Fibroblast of the aortic adventitia (primary cell): ENCODE results near the gene HEBP1. TPM values are rescaled to one million over a fixed set of nuclear protein-coding genes. Genes with fewer than 3 reads are reported as not detected.
A peak's percentile ranks its signal among the peaks of the same experiment; 100 is the strongest.

Source experiments
- DNase-seq: peaks from one replicate; pipeline ENCODE4 v3.0.0-alpha.2; 2010; ENCODE audit warnings: low read depth
- H3K4me3 ChIP-seq: 2 replicates; pipeline ENCODE4 v1.5.1; 2011; ENCODE audit warnings: low read depth, mild to moderate bottlenecking, control low read depth, low read length, moderate library complexity
- total RNA-seq: library from RNA; depleted of rRNA; stranded (reverse); fragments of >200 nt; gene quantifications from 2 replicates; pipeline ENCODE4 v1.2.3, GENCODE V29; 2012; ENCODE audit warnings: low replicate concordance
- TF ChIP-seq, protein P1 (sequence below): IDR thresholded peaks from 2 replicates; pipeline ENCODE4 v1.5.1; 2011; ENCODE audit warnings: mild to moderate bottlenecking, low read length, control low read depth, inconsistent platforms; ENCODE audit not compliant: insufficient read depth

Gene HEBP1
- total RNA-seq, 1 donor, result 14.4 TPM

DNA sequence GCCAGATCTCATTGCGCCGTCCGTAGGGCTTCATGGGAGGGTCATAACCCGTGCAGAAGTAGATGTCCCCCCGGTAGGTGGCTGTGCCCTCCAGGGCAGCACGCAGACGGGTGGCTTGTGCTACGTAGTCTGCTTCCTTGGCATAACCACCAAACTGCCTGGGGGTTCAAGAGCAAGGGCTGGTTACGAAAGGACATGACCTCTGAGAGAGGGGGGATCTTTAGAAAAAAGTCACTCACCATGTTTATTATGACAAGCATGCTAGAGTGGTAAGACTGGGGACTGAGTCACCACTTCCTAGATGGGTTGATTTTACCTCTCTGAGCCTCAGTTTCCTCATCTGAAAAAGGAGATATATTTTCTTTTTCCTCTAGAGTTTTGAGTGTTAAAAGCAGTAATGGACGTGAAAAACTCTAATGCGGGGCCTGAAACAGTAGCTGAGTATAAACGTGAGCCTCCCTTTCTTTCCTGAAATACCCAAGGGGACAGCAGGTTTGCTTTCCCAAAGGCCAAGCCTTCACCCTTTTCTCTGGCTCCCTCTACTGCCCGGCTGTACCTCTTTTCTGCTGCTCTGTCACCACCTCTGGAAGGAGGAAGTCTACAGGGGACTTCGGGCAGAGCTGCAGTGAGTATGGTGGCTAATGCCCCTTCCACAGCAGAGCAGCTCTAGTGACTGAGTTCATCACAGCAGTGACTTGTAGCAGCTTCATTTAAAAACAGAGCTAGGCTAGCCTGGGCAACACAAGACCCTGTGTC is 24.6 kb downstream of the HEBP1 start:
- peak; percentile 65 for DNase-seq
- H3K4me3 ChIP-seq, result no peak overlapping the region
- TF ChIP-seq, protein P1, sequence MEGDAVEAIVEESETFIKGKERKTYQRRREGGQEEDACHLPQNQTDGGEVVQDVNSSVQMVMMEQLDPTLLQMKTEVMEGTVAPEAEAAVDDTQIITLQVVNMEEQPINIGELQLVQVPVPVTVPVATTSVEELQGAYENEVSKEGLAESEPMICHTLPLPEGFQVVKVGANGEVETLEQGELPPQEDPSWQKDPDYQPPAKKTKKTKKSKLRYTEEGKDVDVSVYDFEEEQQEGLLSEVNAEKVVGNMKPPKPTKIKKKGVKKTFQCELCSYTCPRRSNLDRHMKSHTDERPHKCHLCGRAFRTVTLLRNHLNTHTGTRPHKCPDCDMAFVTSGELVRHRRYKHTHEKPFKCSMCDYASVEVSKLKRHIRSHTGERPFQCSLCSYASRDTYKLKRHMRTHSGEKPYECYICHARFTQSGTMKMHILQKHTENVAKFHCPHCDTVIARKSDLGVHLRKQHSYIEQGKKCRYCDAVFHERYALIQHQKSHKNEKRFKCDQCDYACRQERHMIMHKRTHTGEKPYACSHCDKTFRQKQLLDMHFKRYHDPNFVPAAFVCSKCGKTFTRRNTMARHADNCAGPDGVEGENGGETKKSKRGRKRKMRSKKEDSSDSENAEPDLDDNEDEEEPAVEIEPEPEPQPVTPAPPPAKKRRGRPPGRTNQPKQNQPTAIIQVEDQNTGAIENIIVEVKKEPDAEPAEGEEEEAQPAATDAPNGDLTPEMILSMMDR, result peak; percentile 69

DNA sequence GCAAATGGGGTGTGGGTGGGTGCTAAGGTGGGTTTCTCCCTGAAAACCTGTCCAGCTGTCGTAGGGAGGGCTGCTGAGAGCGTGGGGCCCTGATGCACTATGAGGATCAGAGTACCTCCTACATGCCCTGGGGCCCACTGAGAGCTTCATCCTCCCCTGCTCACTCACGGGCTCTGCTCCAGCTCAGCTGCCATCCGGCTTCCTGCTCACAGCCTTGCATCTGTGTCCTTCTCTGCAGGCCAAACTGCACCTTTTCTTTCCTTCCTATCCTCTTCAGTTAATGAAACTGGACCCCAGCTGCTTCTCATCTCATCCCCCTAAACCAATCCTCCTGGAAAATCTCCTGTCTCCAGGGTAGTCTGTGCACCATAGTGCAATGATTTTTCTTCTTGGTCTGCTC is 25.9 kb downstream of the HEBP1 start:
- no peak for DNase-seq
- TF ChIP-seq, protein P1, result no peak
- H3K4me3 ChIP-seq, result no peak overlapping the region

DNA sequence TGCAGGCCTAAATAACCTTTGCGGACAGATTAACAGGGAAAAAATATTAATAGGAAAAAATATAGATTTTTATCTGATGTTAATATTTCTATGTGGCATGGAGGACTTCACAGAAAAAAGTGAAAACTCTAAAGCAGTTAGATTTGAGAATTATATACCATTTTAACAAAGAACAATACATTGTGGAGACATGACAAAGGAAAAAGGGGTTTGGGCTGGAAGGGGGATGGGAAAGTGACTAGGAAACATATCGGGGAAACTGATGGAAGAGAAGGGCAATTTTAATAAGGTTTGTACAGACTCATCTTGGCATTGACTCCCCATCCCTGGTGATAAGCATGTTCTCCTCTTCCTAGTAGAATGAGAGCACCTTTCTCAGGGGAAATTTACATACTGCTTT is 27.0 kb downstream of the HEBP1 start:
- TF ChIP-seq, protein P1, result no peak
- H3K4me3 ChIP-seq, result no peak overlapping the region
- no peak for DNase-seq

DNA sequence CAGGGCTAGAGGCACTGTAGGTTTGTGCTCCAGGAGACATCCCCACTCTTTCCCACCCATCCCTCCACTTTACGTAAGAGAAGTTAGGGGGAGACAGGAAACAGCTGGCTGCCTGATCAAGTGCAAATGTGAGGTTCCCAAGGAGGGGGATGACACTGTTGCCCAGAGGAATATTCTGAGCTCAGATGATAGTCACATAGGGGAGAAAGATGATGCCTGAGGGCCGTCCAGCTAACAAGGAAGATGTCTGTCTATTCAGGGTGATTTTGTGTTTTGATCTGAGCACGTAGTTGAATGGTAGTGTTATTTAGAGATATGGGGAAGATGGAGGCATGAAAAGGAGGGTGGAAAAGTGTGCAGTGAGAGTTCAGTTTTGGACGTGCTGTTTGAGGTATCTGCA is 34.2 kb downstream of the HEBP1 start:
- no peak overlapping the region for H3K4me3 ChIP-seq
- DNase-seq, result no peak
- TF ChIP-seq, protein P1, result no peak

DNA sequence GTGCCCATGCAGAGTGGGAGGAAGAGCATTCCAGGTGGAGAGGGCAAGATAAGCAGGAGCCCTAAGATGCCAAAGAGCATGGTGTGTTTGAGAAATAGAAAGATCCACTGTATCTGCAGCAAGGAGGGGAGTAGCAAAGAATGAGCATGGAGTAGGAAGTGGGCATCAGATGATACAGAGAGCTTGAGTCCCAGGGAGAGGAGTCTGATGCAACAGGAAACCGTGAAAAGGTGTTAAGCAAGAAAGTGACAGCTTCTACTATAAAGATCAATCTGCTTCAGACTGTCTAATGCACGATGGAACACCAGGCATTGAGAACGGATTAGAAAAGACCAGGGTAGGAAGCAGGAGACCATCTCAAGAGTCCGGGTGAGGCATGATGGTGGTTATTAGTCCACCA is 35.8 kb downstream of the HEBP1 start:
- TF ChIP-seq, protein P1, result no peak
- DNase-seq, result no peak
- H3K4me3 ChIP-seq, result no peak overlapping the region

DNA sequence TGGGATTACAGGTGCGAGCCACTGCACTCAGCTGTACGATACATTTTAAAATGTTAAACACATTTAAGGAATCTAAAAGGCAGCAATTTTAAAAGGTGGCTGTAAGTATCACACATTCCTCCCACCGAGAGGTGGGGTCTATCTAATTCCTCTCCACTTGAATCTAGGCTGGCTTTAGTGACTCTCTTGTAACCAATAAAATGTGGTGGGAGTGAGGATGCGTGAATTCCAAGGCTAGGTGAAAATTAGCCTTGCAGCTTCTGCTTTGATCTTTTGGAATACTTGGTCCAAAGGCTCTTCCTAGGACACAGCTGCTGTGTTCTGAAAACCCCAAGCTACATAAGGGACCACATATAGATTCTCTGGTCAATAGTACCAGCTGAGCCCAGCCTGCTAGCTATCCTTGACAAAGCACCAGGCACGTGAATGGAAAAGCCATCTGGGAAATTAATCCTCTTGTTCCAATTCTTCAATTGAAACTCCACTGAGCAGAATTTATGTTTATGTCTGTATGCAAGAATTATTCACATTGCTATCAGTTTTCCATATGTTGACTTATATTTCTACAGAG is 39.3 kb downstream of the HEBP1 start:
- DNase-seq, result no peak
- H3K4me3 ChIP-seq, result no peak overlapping the region
- TF ChIP-seq, protein P1, result no peak

DNA sequence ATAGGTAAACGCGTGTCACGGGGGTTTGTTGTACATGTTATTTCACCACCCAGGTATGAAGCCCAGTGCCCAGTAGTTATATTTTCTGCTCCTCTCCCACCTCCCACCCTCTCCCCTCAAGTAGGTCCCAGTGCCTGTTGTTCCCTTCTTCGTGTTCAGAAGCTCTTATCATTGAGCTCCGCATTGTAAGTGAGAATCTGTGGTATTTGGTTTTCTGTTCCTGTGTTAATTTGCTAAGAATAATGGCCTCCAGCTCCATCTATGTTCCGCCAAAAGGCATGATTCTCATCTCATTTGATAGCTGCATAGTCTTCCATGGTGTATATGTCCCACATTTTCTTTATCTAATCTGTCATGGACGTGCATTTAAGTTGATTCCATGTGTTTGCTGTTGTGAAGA is 41.2 kb downstream of the HEBP1 start:
- H3K4me3 ChIP-seq, result no peak overlapping the region
- TF ChIP-seq, protein P1, result no peak
- DNase-seq, result no peak
